HepG2 (cell line): ENCODE data around the gene S100A4. TPM values are rescaled to one million over a fixed set of nuclear protein-coding genes. Genes with fewer than 3 reads are reported as not detected.
A peak's percentile ranks its signal among the peaks of the same experiment; 100 is the strongest.

ENCODE experiments used
- ATAC-seq: fragments of 200-7000 bp; cut with Tn5 transposase; 3 replicates; pipeline ENCODE4 v1.9.1; 2020; ENCODE audit warnings: mild to moderate bottlenecking, moderate library complexity
- BruUV-seq: library from RNA; stranded (reverse); fragments of 400-500 nt; replicated peaks from 2 replicates; lab custom pipeline; 2021; lab: Mats Ljungman, UMichigan
- CTCF ChIA-PET: fragments of 300-600 bp; formaldehyde crosslinking; extraction: SDS; loops from one replicate; lab custom pipeline; 2021; ENCODE audit warnings: low total read pairs, inconsistent platforms, low intra/inter-chr PET ratio; lab: Yijun Ruan, JAX
- POLR2A ChIA-PET: fragments of 350-600 bp; sonication (Branson Sonifier 250); formaldehyde crosslinking; loops from one replicate; lab custom pipeline; 2020; ENCODE audit warnings: antibody characterized with exemption, inconsistent platforms; lab: Yijun Ruan, JAX
- DNase-seq: peaks from one replicate; pipeline ENCODE4 v3.0.0-alpha.2; 2015; ENCODE audit warnings: low spot score
- FAIRE-seq: peaks from 3 replicates; lab custom pipeline; 2011; peaks lifted over from hg19 to GRCh38; lab: Jason Lieb, UNC
- H2AFZ ChIP-seq: one replicate; pipeline ENCODE4 v1.6.1; 2011; ENCODE audit warnings: low read length, inconsistent platforms
- H3K27ac ChIP-seq: fragments of 300-600 bp; 3 replicates; pipeline ENCODE4 v1.8.0; 2011; ENCODE audit warnings: mixed run types, mild to moderate bottlenecking, mixed read lengths, low read length, inconsistent platforms; ENCODE audit not compliant: insufficient read depth; ENCODE audit errors: extremely low read length
- H3K27me3 ChIP-seq, 2 experiments: fragments of 200-600 bp in 1 of 2; 2 replicates in 1 of 2; 3 replicates in 1 of 2; pipeline versions ENCODE4 v1.6.0 to v1.8.0; 2011; ENCODE audit warnings: low read length in 2 of 2, mild to moderate bottlenecking in 2 of 2, moderate library complexity in 2 of 2, inconsistent platforms in 1 of 2; ENCODE audit not compliant: insufficient read depth in 2 of 2, control insufficient read depth in 1 of 2
- H3K36me3 ChIP-seq, 2 experiments: fragments of 200-600 bp in 1 of 2; replicated peaks in 1 of 2; 2 replicates in 1 of 2; 3 replicates in 1 of 2; pipeline versions ENCODE4 v1.5.1 to v1.8.0; 2011; ENCODE audit warnings: low read length in 2 of 2, inconsistent platforms in 1 of 2; ENCODE audit not compliant: insufficient read depth in 2 of 2, control insufficient read depth in 1 of 2
- H3K4me1 ChIP-seq: 2 replicates; pipeline ENCODE4 v1.5.1; 2012; ENCODE audit warnings: low read length, inconsistent platforms; ENCODE audit not compliant: insufficient read depth
- H3K4me2 ChIP-seq: 2 replicates; pipeline ENCODE4 v1.6.0; 2011; ENCODE audit warnings: low read depth, low read length, inconsistent platforms
- H3K4me3 ChIP-seq, 3 experiments: fragments of 200-600 bp in 1 of 3; sonication (generic), shearing (Covaris generic) in 1 of 3; replicated peaks in 1 of 3; 2 replicates each; pipeline ENCODE4 v1.5.1; 2011 to 2016; ENCODE audit warnings: low read length in 3 of 3, inconsistent platforms in 2 of 3, low read depth in 2 of 3, mild to moderate bottlenecking in 2 of 3, control low read depth in 1 of 3, mixed read lengths in 1 of 3; ENCODE audit not compliant: insufficient read depth in 1 of 3
- H3K79me2 ChIP-seq: one replicate; pipeline ENCODE4 v1.6.1; 2011; ENCODE audit warnings: low read length, inconsistent platforms; ENCODE audit not compliant: insufficient read depth
- H3K9ac ChIP-seq: 2 replicates; pipeline ENCODE4 v1.6.0; 2011; ENCODE audit warnings: mild to moderate bottlenecking, low read depth, low read length, inconsistent platforms; ENCODE audit not compliant: insufficient read depth
- H3K9me3 ChIP-seq: 2 replicates; pipeline ENCODE4 v1.5.1; 2012; ENCODE audit warnings: mild to moderate bottlenecking, low read length
- H4K20me1 ChIP-seq: 2 replicates; pipeline ENCODE4 v1.6.0; 2011; ENCODE audit warnings: inconsistent platforms, mild to moderate bottlenecking, low read length, moderate library complexity; ENCODE audit not compliant: insufficient read depth
- AGO2 ChIP-seq: fragments of 200-400 bp; formaldehyde crosslinking; optimal IDR thresholded peaks from 2 replicates; pipeline ENCODE3; 2017; ENCODE audit warnings: mild to moderate bottlenecking, low read depth, low read length, moderate library complexity
- BATF2 ChIP-seq: sonication (generic); formaldehyde crosslinking; IDR thresholded peaks from 2 replicates; pipeline ENCODE4 v1.8.0; 2022; ENCODE audit warnings: mild to moderate bottlenecking, missing genetic modification reagents, moderate library complexity
- HNRNPL ChIP-seq: fragments of 200-400 bp; formaldehyde crosslinking; IDR thresholded peaks from 2 replicates; pipeline ENCODE4 v1.6.1; 2017; ENCODE audit warnings: mild to moderate bottlenecking, low read depth, low read length
- NRL ChIP-seq: sonication (generic); formaldehyde crosslinking; IDR thresholded peaks from 2 replicates; pipeline ENCODE4 v1.5.0; 2020; ENCODE audit warnings: missing genetic modification reagents, mild to moderate bottlenecking, moderate library complexity, borderline replicate concordance
- RBFOX2 ChIP-seq: fragments of 200-400 bp; formaldehyde crosslinking; IDR thresholded peaks from 2 replicates; pipeline ENCODE4 v1.6.1; 2017; ENCODE audit warnings: low read depth, mild to moderate bottlenecking, low read length
- TAF15 ChIP-seq: fragments of 200-400 bp; formaldehyde crosslinking; IDR thresholded peaks from one replicate; pipeline ENCODE4 v1.6.1; 2018; ENCODE audit warnings: mild to moderate bottlenecking, low read depth, low read length; ENCODE audit not compliant: poor library complexity, severe bottlenecking
- TBX3 ChIP-seq: fragments of 450-650 bp; IDR thresholded peaks from 2 replicates; pipeline ENCODE4 v1.6.1; 2017; ENCODE audit warnings: antibody characterized with exemption, mild to moderate bottlenecking, inconsistent platforms, borderline replicate concordance
- ZNF292 ChIP-seq: sonication (generic); formaldehyde crosslinking; IDR thresholded peaks from 2 replicates; pipeline ENCODE4 v1.8.1; 2022; ENCODE audit warnings: mild to moderate bottlenecking, low read depth, missing genetic modification reagents, borderline replicate concordance
- WGBS: methylation state at CpG from one replicate; pipeline ENCODE4 v1.1.6; 2017; ENCODE audit warnings: low lambda C conversion rate; 5-methylcytosine and 5-hydroxymethylcytosine counted together
- in situ Hi-C: cut with HindIII; loops from 2 replicates; pipeline ENCODE4 v1.10.0; 2017; ENCODE audit warnings: low pct_unique_long_range_greater_than_20kb; ENCODE audit not compliant: extremely low pct_ligation_motif_present
- intact Hi-C: fragments of 100-400 bp; cut with micrococcal nuclease; formaldehyde crosslinking; loops from one replicate; pipeline ENCODE4 v1.10.0; 2022; ENCODE audit not compliant: unreplicated experiment
- polyA plus RNA-seq, 8 experiments: library from polyadenylated mRNA; depleted of rRNA in 3 of 8; stranded (reverse) in 7 of 8; unstranded in 1 of 8; fragments of >200 nt; fragmentation: Illumina TruSeq in 4 of 8; extraction: Trizol in 4 of 8; gene quantifications; 2 replicates each; pipeline versions ENCODE4 v1.2.1 to v1.2.3, GENCODE V29; 2011 to 2016; ENCODE audit warnings: low read depth in 4 of 8, missing spikeins in 1 of 8, mixed read lengths in 1 of 8; ENCODE audit not compliant: insufficient read depth in 1 of 8
- total RNA-seq, 5 experiments: library from RNA; depleted of rRNA; stranded (reverse); fragments of >200 nt; fragmentation: Illumina TruSeq; extraction: Trizol; gene quantifications; 2 replicates each; pipeline ENCODE4 v1.2.3, GENCODE V29; 2016; ENCODE audit warnings: low read depth in 1 of 5

The S100A4 gene
- total and polyA plus RNA-seq, 2 of the 13 experiments (the other 11 are each of a cell fraction or from before 2014, with no cell fraction given): 12.9 to 20.2 TPM

GRCh38 chr1:153535242-153536011, 10.2 kb downstream of the S100A4 start, which contains the start of gene S100A6:
TSS of gene S100A6 (minus strand) at chr1:153535991. CDS start at chr1:153535339, 652 bp downstream.
- Histone ChIP-seq H2AFZ (no peak within 1 kb of the TSS), H3K36me3 (no peaks in the 10 kb centered on the region), H4K20me1 (no peaks in the 10 kb centered on the region), H3K4me1 (peaks cover 80% of the 10 kb centered on the region), H3K4me3 (peak within 1 kb of the TSS in 2 of 3 experiments; percentile 55 to 65; a peak in 4 of 6 replicates), H3K27me3 (peaks cover 0 to 8% of the 10 kb centered on the region in 2 experiments; a peak in 1 of 5 replicates), H3K79me2 (no peaks in the 10 kb centered on the region), H3K9me3 (no peaks in the 10 kb centered on the region), H3K27ac (no peak within 1 kb of the TSS), H3K9ac (peak within 1 kb of the TSS; percentile 56; the same call in 1 of the 2 replicates), H3K4me2 (peak within 1 kb of the TSS; percentile 69)
- in situ Hi-C loops (no loop called here), intact Hi-C loops (no loop called here)
- BruUV-seq: TSS peak; percentile 78
- 24% methylated on average over 2 of the region's 18 CpGs for WGBS
- no peak for FAIRE-seq
- ChIA-PET POLR2A (interaction anchor here (0.8 to 6.6 kb wide), 10 partner anchors 9 to 98 kb away, joined by 3 to 49 read pairs (median 6); partner anchors contain the start of genes CHTOP, S100A13, S100A2 and S100A4), CTCF (no interaction called here)
- no peak for ATAC-seq
- TF ChIP-seq AGO2: peak; percentile 10
- no peak for TF ChIP-seq TAF15
- TF ChIP-seq BATF2: no peak
- 0 out of 2 replicates have a peak, but pooled peaks have one; percentile 32 for TF ChIP-seq HNRNPL
- 0 out of 2 replicates have a peak, but pooled peaks have one; percentile 21 for TF ChIP-seq NRL (CRISPR knock-in tag)
- 0 out of 2 replicates have a peak, but pooled peaks have one; percentile 13 for TF ChIP-seq ZNF292
- TF ChIP-seq RBFOX2: peak; percentile 73
- TF ChIP-seq TBX3: no peak
- no peak for DNase-seq
